ENCODE data around the gene PSAP.

The PSAP gene

DNA sequence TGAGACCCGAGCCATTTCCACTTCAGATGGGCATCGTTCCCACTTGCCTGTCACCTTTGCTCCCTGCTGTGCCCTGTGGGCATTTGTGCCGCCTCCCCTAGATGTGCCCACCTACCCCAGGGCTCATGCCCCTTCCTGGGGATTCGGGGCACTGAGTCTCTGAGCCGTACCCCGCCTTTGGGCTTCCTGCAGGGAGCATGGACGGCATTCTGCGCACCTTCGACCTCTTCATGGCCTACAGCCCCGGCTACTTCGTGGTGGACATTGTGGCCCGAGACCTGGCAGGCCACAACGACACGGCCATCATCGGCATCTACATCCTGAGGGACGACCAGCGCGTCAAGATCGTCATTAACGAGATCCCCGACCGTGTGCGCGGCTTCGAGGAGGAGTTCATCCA is 41.4 kb downstream of the PSAP start:
- TF ChIP-seq, protein P1, sequence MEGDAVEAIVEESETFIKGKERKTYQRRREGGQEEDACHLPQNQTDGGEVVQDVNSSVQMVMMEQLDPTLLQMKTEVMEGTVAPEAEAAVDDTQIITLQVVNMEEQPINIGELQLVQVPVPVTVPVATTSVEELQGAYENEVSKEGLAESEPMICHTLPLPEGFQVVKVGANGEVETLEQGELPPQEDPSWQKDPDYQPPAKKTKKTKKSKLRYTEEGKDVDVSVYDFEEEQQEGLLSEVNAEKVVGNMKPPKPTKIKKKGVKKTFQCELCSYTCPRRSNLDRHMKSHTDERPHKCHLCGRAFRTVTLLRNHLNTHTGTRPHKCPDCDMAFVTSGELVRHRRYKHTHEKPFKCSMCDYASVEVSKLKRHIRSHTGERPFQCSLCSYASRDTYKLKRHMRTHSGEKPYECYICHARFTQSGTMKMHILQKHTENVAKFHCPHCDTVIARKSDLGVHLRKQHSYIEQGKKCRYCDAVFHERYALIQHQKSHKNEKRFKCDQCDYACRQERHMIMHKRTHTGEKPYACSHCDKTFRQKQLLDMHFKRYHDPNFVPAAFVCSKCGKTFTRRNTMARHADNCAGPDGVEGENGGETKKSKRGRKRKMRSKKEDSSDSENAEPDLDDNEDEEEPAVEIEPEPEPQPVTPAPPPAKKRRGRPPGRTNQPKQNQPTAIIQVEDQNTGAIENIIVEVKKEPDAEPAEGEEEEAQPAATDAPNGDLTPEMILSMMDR (IDR thresholded peaks at IDR 0.05; ENCODE audit: extremely low read depth, insufficient read depth, missing control alignments) = no peak
- in situ Hi-C loops (cut with MboI; ENCODE audit: low pct_unique_long_range_greater_than_20kb, low sequenced_read_pairs, unreplicated experiment) = no loop called here
- DNase-seq (ENCODE audit: low spot score) = no peak

DNA sequence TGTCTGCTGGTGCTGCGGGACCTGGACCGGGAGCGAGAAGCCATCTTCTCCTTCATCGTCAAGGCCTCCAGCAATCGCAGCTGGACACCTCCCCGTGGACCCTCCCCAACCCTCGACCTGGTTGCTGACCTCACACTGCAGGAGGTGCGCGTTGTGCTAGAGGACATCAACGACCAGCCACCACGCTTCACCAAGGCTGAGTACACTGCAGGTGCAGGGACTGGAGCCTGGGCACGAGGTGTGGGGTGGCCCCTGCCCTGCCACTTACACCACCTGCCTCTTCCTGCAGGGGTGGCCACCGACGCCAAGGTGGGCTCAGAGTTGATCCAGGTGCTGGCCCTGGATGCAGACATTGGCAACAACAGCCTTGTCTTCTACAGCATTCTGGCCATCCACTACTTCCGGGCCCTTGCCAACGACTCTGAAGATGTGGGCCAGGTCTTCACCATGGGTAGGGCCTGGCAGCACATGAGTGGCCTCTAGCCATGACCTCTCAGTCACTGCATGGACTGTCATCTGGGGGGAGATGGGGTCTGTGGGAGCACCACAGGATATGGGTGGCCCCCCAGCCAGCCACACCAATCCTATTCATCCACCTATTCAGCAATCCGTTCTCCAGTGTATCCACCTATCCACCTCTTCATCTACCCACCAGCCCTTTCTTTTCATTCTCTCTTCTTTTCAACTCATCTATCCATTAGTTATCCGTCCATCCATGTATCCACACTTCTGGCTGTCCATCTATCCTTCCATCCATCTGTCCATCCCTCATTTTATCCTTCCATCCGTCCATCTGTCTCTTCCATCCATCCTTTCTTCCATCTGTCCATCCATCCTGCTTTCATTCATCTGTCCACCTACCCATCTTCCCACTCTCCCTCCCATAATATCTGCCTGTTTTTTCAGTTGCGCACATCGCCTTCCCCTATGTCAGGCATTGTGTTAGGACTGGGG is 43.2 kb downstream of the PSAP start:
- in situ Hi-C loops (cut with MboI; ENCODE audit: low pct_unique_long_range_greater_than_20kb, low sequenced_read_pairs, unreplicated experiment) = no loop called here
- TF ChIP-seq, protein P1 (IDR thresholded peaks at IDR 0.05; ENCODE audit: extremely low read depth, insufficient read depth, missing control alignments) = no peak

DNA sequence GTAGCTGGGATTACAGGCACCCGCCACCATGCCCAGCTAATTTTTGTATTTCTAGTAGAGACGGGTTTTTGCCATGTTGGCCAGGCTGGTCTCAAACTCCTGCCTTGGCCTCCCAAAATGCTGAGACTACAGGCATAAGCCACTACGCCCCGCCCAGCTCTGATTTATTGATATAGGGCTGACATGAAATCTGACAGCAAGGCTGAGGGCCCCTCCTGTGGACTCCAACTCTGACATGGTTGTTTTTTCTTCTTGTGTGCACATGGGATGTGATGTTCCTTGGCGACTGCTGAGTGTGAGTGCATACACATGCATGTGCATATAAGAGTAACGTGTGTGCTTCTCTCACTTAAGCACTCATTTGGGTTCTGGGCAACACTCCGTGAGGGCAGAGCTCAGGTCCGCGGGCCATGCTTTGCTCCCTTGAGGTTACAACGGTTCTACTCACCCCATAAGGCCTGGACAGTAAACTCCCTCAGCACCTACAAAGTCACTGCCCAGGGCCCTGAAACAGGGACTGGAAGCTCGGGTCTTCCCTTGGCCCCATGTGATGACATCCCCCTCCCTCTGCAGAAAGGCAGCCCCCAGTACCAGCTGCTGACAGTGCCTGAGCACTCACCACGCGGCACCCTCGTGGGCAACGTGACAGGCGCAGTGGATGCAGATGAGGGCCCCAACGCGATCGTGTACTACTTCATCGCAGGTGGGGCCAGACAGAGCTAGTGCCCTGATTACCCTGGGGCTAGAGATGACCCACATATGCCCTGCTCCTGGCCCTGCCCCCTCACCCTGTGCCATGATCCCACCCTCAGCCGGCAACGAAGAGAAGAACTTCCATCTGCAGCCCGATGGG is 44.1 kb downstream of the PSAP start:
- TF ChIP-seq, protein P1 (IDR thresholded peaks at IDR 0.05; ENCODE audit: extremely low read depth, insufficient read depth, missing control alignments) = no peak
- DNase-seq (ENCODE audit: low spot score) = no peak
- in situ Hi-C loops (cut with MboI; ENCODE audit: low pct_unique_long_range_greater_than_20kb, low sequenced_read_pairs, unreplicated experiment) = no loop called here

More for the DNA sequence above, 43.2 kb downstream of the PSAP start:
- no peak for DNase-seq (ENCODE audit: low spot score)

DNA sequence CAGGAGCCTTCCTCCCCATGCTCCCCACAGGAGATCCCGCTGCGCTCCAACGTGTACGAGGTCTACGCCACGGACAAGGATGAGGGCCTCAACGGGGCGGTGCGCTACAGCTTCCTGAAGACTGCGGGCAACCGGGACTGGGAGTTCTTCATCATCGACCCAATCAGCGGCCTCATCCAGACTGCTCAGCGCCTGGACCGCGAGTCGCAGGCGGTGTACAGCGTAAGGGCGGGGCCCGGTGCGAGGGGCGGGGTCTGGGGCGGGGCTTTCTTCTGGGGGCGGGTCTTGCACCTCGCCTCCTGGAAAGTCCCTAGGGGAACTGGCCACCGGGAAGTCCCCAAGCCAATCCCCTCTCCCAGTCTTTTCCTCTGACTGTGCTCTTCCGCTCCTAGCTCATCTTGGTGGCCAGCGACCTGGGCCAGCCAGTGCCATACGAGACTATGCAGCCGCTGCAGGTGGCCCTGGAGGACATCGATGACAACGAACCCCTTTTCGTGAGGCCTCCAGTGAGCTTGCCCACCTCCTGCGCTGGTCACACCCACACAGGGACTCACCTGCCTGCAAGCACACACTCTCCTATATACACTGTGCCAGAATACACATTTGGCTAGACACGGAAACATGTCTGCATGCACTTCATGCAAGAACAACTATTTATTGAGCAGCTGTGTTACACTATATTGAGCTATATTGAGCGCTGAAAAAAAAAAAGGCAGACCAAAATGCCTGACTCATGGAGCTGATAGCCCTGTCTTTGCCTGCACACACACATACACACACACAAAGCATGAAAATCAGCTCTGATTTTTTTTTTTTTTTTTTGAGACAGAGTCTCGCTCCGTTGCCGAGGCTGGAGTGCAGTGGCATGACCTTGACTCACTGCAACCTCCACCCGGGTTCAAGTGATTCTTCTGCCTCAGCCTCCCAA is 45.0 kb downstream of the PSAP start:
- no peak for DNase-seq (ENCODE audit: low spot score)
- in situ Hi-C loops (cut with MboI; ENCODE audit: low pct_unique_long_range_greater_than_20kb, low sequenced_read_pairs, unreplicated experiment) = no loop called here
- TF ChIP-seq, protein P1 (IDR thresholded peaks at IDR 0.05; ENCODE audit: extremely low read depth, insufficient read depth, missing control alignments) = no peak

DNA sequence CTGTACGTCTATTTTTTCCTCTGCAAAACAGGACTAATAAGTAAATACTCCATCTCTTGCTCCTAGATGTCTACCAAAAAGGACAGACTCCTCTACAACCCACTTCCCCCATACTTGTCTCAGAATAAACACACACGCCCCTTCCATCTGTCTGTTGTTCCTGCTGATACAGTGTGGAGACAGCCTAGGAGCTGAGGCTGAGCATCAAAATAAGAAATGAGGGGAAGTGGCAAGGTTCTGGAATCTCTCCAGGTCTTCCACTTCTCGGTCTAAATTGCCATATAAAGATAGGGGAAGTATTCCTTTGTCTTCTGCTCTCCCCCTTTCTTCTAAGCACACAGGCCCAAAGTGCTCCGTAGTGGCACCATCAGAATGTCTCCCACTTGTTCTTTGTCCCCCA is 47.0 kb downstream of the PSAP start:
- TF ChIP-seq, protein P1 (IDR thresholded peaks at IDR 0.05; ENCODE audit: extremely low read depth, insufficient read depth, missing control alignments) = no peak
- no peak for DNase-seq (ENCODE audit: low spot score)
- in situ Hi-C loops (cut with MboI; ENCODE audit: low pct_unique_long_range_greater_than_20kb, low sequenced_read_pairs, unreplicated experiment) = no loop called here

All from GM13977 (cell line).